GM12801 (cell line): ENCODE results near the gene RHBDF2.

Experiments
- TF ChIP-seq, protein P1 (sequence below): IDR thresholded peaks from one replicate; pipeline ENCODE4 v1.5.1; 2011; ENCODE audit warnings: control low read depth; ENCODE audit not compliant: insufficient read length; ENCODE audit errors: extremely low read depth

RHBDF2 gene

DNA sequence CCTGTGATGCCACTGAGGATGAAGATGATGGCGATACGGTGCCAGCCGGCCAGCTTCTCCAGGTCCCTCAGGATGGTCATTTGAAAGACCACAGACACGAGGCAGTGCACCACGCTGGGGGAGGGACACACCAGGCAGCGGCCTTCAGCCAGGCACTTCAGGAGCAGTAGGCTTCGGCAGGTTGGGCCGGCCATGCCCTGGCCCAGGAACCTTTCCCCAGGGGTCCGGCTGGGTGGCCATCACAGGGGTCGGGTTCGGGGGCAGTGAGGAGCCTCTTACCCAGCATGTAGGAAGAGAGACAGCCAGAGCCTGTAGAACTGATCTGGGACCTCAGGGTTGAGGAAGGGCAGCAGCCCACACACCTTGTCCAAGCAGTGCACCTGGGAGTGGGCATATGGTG is 28.5 kb downstream of the RHBDF2 start:
- TF ChIP-seq, protein P1, sequence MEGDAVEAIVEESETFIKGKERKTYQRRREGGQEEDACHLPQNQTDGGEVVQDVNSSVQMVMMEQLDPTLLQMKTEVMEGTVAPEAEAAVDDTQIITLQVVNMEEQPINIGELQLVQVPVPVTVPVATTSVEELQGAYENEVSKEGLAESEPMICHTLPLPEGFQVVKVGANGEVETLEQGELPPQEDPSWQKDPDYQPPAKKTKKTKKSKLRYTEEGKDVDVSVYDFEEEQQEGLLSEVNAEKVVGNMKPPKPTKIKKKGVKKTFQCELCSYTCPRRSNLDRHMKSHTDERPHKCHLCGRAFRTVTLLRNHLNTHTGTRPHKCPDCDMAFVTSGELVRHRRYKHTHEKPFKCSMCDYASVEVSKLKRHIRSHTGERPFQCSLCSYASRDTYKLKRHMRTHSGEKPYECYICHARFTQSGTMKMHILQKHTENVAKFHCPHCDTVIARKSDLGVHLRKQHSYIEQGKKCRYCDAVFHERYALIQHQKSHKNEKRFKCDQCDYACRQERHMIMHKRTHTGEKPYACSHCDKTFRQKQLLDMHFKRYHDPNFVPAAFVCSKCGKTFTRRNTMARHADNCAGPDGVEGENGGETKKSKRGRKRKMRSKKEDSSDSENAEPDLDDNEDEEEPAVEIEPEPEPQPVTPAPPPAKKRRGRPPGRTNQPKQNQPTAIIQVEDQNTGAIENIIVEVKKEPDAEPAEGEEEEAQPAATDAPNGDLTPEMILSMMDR = no peak

DNA sequence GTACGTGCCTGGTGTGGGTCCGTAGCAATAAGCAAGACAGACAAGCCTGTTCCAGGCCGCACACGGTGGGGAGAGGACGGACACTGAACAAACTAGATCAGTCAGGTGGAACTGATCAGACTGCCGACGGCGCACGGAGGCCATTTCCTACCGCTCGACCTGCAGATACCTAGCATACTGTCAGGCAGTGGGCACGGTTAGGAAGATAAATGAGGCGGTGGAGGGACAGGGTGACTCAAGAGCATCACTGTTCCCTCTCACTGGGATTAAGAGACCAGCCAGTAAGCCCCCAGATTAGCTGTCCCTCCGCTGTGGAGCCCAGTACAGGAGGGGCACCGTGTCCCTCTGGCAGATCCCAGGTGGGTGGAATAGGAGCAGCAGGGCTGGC is 29.0 kb downstream of the RHBDF2 start:
- TF ChIP-seq, protein P1 = no peak

DNA sequence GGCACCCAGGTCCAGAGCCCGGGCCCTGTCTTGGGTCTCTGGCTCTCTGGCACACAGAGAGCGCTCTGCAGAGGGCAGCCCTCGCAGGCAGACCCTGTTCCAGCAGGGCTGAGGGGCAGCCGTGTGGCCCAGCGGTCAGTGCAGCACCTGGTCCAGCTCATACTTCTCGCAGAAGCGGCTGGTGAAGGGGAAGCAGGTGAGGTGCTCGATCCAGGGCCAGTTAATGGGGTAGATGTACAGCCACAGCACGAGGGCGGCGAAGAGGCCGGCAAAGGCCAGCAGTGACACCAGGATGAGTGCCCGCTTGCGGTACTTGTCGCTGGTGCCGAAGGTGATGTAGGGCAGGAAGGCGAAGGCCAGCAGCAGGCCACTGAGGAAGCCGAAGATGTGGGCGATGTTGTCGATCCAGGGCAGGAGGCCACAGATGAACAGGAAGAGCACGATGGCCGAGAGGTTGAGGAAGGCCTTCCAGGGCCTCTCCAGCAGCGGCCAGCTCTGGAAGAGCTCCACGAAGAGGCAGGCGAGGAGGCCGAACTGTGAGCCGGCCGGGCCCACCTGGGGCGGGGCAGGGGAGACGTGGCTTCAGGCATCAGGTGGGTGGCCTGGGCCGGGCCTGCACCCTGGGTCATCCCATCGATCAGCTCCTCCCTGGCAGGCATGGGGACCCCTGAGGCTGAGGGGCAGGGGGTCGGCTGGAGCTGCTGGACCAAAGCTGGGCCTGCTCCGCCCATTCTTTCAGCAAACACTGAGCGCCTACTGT is 29.5 kb downstream of the RHBDF2 start:
- TF ChIP-seq, protein P1 = no peak

DNA sequence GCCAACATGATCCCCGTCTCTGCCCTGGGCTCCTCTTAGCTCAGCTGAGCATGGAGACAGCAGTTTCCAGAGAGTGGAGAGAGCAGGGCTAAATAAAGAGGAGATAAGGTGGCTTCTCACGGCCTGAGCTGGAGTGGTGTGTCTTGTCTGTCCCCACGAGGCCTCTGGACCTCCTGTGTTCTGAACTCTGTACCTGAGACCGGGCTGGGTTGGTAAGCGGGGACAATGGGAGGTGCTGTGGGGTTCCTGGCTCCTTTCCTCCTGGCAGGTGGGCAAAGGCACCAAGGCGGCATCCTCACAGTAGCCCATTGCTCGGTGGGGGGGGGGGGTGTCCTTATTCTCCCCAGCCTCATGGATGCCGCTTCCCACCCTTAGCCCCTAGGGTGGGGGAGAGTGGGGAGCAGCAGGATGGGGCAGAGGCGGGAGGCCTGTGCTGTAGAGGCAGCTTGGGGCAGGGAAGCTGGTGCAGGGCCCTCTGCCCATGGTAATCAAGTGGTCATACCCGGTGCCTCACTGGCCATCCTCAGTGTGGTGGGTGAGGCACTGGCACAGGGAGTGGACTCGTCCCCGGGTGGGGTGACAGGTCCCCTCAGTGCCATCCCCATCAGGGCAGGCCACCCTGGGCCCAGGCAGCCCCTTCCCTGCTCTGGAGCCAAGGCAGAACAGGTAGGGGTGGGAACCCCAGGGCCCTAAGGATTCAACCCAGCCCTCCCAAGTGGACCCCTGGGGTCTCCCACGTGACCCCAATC is 31.1 kb downstream of the RHBDF2 start:
- TF ChIP-seq, protein P1 = no peak

DNA sequence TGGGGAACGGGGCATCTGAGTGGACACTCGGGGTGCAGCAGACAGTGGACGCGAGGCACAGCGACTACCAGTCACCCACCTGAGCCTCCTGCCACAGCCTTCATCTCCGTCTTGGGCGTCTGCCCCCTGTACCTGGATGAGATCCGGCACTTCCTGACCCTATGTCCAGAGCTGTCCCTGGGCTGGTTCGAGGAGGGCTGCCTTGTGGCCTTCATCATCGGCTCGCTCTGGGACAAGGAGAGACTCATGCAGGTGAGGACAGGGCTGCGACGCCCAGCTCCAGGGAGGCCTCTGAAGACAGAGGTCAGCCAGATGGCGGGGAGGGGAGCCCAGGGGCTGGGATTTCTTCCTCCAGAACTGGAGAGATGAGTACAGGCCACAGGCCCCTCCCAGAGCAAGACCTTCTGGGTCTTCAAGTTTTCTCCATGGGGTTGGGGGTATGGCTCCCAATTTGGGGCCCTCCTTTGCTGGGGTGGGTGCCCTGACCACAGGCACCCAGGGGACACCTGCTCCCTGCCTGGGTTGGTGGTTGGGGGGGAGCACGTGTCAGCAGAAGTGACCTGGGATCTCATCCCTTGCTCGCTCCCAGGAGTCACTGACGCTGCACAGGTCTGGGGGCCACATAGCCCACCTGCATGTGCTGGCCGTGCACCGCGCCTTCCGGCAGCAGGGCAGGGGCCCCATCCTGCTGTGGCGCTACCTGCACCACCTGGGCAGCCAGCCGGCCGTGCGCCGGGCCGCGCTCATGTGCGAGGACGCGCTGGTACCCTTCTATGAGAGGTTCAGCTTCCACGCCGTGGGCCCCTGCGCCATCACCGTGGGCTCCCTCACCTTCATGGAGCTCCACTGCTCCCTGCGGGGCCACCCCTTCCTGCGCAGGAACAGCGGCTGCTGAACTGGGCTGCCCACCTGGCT is 31.9 kb downstream of the RHBDF2 start:
- TF ChIP-seq, protein P1 = no peak

DNA sequence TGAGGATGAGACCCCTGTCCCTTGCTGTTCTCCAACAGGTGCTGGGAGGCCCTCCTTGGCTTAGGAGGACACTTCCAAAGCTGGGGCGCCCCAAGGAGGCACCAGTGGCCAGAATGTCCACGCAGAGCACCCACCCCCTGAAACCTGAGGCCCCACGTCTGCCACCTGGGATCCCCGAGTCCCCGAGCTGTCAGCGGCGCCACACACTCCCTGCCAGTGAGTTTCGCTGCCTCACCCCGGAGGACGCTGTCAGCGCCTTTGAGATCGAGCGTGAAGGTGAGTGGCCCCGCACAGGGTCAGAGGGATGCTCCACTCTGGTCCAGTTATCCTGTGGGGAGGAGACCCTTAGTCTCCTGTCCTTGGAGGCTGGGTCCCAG is 32.6 kb downstream of the RHBDF2 start:
- TF ChIP-seq, protein P1 = no peak
